ENCODE data around the gene SRRM3. TPM values are rescaled to one million over a fixed set of nuclear protein-coding genes. Genes with fewer than 3 reads are reported as not detected.
A peak's percentile ranks its signal among the peaks of the same experiment; 100 is the strongest.

SRRM3 gene
- total and polyA plus RNA-seq, 9 of the 15 experiments (the other 6 are each of a cell fraction or from before 2014, with no cell fraction given) = 0.04 to 0.91 (median 0.46) TPM; not detected in 2

- TF ChIP-seq CGGBP1 (CRISPR knock-in tag; IDR thresholded peaks at IDR 0.05) (no peak), RBM34 (IDR thresholded peaks at IDR 0.05; ENCODE audit: borderline replicate concordance, insufficient read depth, low read length) (no peak), E2F8 (IDR thresholded peaks at IDR 0.05; ENCODE audit: low read depth, partially characterized antibody) (no peak), MCM3 (IDR thresholded peaks at IDR 0.05) (no peak), MAZ (CRISPR knock-in tag; conservative IDR thresholded peaks at IDR 0.05 in 1 of 2, IDR thresholded peaks at IDR 0.05 in 1 of 2) (no peak; a peak in 1 of 4 replicates), TFAM (CRISPR knock-in tag; conservative IDR thresholded peaks at IDR 0.05) (no peak), NR2F6 (CRISPR knock-in tag; IDR thresholded peaks at IDR 0.05) (no peak), LCOR (CRISPR knock-in tag; IDR thresholded peaks at IDR 0.05) (peak; percentile 76; the same call in 1 of the 2 replicates), NR3C1 (CRISPR knock-in tag; IDR thresholded peaks at IDR 0.05) (no peak), NEUROD1 (IDR thresholded peaks at IDR 0.05; ENCODE audit: borderline replicate concordance, low read depth, low read length, partially characterized antibody) (peak; percentile 25), KDM2B (CRISPR knock-in tag; IDR thresholded peaks at IDR 0.05) (peak; percentile 93; the same call in 1 of the 2 replicates), SP1 (CRISPR knock-in tag; IDR thresholded peaks at IDR 0.05) (peak; percentile 66), KLF10 (CRISPR knock-in tag; IDR thresholded peaks at IDR 0.05) (no peak), NELFE (IDR thresholded peaks at IDR 0.05; ENCODE audit: insufficient read depth, insufficient read length) (no peak), NFIC (IDR thresholded peaks at IDR 0.05) (0 out of 2 replicates have a peak, but pooled peaks have one; percentile 9), ZNF217 (CRISPR knock-in tag; IDR thresholded peaks at IDR 0.05) (no peak), CREB3L1 (IDR thresholded peaks at IDR 0.05; ENCODE audit: borderline replicate concordance, low read depth) (0 out of 2 replicates have a peak, but pooled peaks have one; percentile 29), NCOA1 (IDR thresholded peaks at IDR 0.05; ENCODE audit: low read depth) (no peak), STAT6 (CRISPR knock-in tag; IDR thresholded peaks at IDR 0.05) (no peak), VEZF1 (CRISPR knock-in tag; IDR thresholded peaks at IDR 0.05) (peak; percentile 58), WHSC1 (IDR thresholded peaks at IDR 0.05; ENCODE audit: low read length) (no peak)
Observed at GRCh38 chr7:76234931-76235441, 33.3 kb downstream of the SRRM3 start (continued).

Measured in K562 (cell line).